Endodermal cell (in vitro differentiated cells): ENCODE measurements around the gene PSENEN. TPM values are rescaled to one million over a fixed set of nuclear protein-coding genes. Genes with fewer than 3 reads are reported as not detected.

Experiments
- DNase-seq: peaks from one replicate; pipeline ENCODE4 v3.0.0-alpha.2; 2017
- H3K27ac ChIP-seq: 2 replicates; pipeline ENCODE4 v1.5.1; 2013; ENCODE audit warnings: mild to moderate bottlenecking, low read depth, low read length, moderate library complexity
- H3K27me3 ChIP-seq: 2 replicates; pipeline ENCODE4 v1.6.1; 2013; ENCODE audit warnings: mild to moderate bottlenecking, low read length, moderate library complexity; ENCODE audit not compliant: insufficient read depth, control insufficient read depth, poor library complexity, severe bottlenecking
- H3K36me3 ChIP-seq: 2 replicates; pipeline ENCODE4 v1.7.0; 2013; ENCODE audit warnings: mild to moderate bottlenecking, low read length, moderate library complexity; ENCODE audit not compliant: control insufficient read depth, insufficient read depth
- H3K4me1 ChIP-seq: one replicate; pipeline ENCODE4 v1.7.0; 2013; ENCODE audit warnings: low read length; ENCODE audit not compliant: control insufficient read depth, insufficient read depth
- H3K4me3 ChIP-seq: 2 replicates; pipeline ENCODE4 v1.5.1; 2013; ENCODE audit warnings: mild to moderate bottlenecking, low read length, moderate library complexity
- H3K9ac ChIP-seq: 2 replicates; pipeline ENCODE4 v1.6.1; 2013; ENCODE audit warnings: mild to moderate bottlenecking, low read length, moderate library complexity; ENCODE audit not compliant: poor library complexity, severe bottlenecking; ENCODE audit errors: extremely low read depth
- H3K9me3 ChIP-seq: 2 replicates; pipeline ENCODE4 v1.6.1; 2013; ENCODE audit warnings: mild to moderate bottlenecking, low read length, moderate library complexity; ENCODE audit not compliant: control insufficient read depth
- H3K27ac Mint-ChIP-seq: 2 replicates; pipeline ENCODE4 v1.8.0; 2020; ENCODE audit warnings: mixed read lengths
- H3K27me3 Mint-ChIP-seq: 2 replicates; pipeline ENCODE4 v1.8.0; 2021; ENCODE audit warnings: mild to moderate bottlenecking, mixed read lengths; ENCODE audit not compliant: insufficient read depth
- H3K36me3 Mint-ChIP-seq: 2 replicates; pipeline ENCODE4 v1.8.0; 2020; ENCODE audit warnings: low read depth, mixed read lengths
- H3K4me1 Mint-ChIP-seq: 2 replicates; pipeline ENCODE4 v1.8.0; 2020; ENCODE audit warnings: mixed read lengths
- H3K4me3 Mint-ChIP-seq: 2 replicates; pipeline ENCODE4 v1.8.0; 2020; ENCODE audit warnings: mild to moderate bottlenecking, moderate library complexity, mixed read lengths
- H3K9me3 Mint-ChIP-seq: 2 replicates; pipeline ENCODE4 v1.8.0; 2020; ENCODE audit warnings: mild to moderate bottlenecking, mixed read lengths
- CTCF ChIP-seq: fragments of 200-600 bp; sonication (generic); conservative IDR thresholded peaks from 2 replicates; pipeline ENCODE4 v1.5.0; 2021; ENCODE audit warnings: antibody characterized with exemption, mild to moderate bottlenecking
- WGBS, 2 experiments: methylation state at CpG; one replicate each; pipeline versions ENCODE4 v1.1.5 to v1.1.7; 2013; ENCODE audit warnings: missing lambda C conversion rate in 2 of 2, mixed read lengths in 1 of 2; ENCODE audit not compliant: insufficient coverage in 1 of 2, insufficient read length in 1 of 2; 5-methylcytosine and 5-hydroxymethylcytosine counted together
- total RNA-seq, 2 donors: library from RNA; stranded (reverse); fragmentation: NEBNext Ultra II Directional in 1 of 2; extraction: Animal tissue kit (Norgen Biotek cat#: 25700) in 1 of 2; gene quantifications; 2 replicates in 1 of 2; 3 replicates in 1 of 2; pipeline ENCODE4 v1.2.1, GENCODE V29; 2021

PSENEN gene
- total RNA-seq, 2 donors from 2014 or later, result 101 to 109 TPM

DNA sequence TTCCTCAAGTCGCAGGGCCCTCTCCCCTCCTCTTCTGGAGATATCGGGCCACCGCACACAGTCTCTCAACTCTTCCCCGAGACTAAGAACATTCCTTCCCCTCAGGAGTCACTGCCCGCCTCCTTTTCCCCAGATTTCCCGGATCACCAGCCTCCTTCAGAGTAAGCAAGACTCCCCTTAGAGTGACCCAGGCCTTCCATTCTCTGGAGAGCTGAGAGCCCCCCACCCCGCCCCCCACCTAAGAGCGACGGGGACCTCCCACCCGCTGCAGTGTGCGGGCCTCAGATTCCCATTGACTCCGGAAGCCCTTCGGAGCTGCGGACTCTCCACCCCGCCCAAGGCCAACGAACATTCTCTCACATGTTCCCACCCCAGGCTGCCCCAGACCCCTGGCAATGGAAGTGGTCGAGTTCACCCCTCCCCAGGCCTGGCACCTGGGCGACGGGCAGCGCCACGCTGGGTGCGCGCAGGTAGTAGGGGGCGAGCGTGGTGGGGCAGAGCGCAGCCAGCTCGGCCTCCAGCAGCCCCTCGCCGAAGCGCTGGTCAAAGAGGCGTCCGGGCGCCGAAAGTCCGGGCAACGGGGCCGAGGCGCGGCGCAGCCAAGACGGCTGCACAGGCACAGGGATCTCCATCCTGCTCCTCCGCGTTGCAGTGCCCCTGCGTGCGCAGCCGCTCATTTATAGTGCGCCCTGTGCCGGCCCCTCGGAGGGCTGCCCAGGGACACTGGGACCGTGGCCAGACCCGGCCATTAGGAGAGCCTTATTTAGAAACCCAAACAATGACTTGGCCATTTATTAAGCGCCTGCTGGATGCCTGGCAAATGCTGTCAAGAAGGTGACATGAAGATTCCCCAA lies 11.2 kb downstream of the PSENEN start, which contains the start of gene HSPB6:
TSS of gene HSPB6 (minus strand) at position 653 of the 854 bp plus-strand sequence. CDS start at position 632, 21 bp downstream.
- H3K9me3 Mint-ChIP-seq, result no peaks in the 10 kb centered on the region
- Histone ChIP-seq H3K36me3 (peaks cover 18% of the 10 kb centered on the region), H3K9ac (no peak within 1 kb of the TSS), H3K4me1 (no peaks in the 10 kb centered on the region), H3K27ac (peak within 1 kb of the TSS; percentile 69), H3K4me3 (peak within 1 kb of the TSS; percentile 100), H3K9me3 (no peaks in the 10 kb centered on the region), H3K27me3 (peaks cover 7% of the 10 kb centered on the region)
- peaks cover 13% of the 10 kb centered on the region for H3K36me3 Mint-ChIP-seq
- peak; percentile 76 for DNase-seq
- H3K4me3 Mint-ChIP-seq, result peak within 1 kb of the TSS; percentile 91
- H3K4me1 Mint-ChIP-seq, result peaks cover 8% of the 10 kb centered on the region
- peak within 1 kb of the TSS; percentile 84 for H3K27ac Mint-ChIP-seq
- WGBS, 2 experiments, result 70 to 79% methylated on average over 23 to 52 of the region's 52 CpGs
- peaks cover 25% of the 10 kb centered on the region for H3K27me3 Mint-ChIP-seq
- TF ChIP-seq CTCF, result no peak

- no peak overlapping the region for H3K9ac ChIP-seq
Measured at GRCh38 chr19:35757231-35757748, 11.8 kb downstream of the PSENEN start.

More at GRCh38 chr19:35757231-35757748, 11.8 kb downstream of the PSENEN start:
- no peak for DNase-seq
- peak overlapping the region; percentile 69 for H3K27ac ChIP-seq
- WGBS, 2 experiments, result 34 to 36% methylated on average over 12 to 19 of the region's 19 CpGs
- H3K4me1 ChIP-seq, result no peaks in the 10 kb centered on the region
- H3K27me3 Mint-ChIP-seq, result peaks cover 25% of the 10 kb centered on the region
- peaks cover 8% of the 10 kb centered on the region for H3K4me1 Mint-ChIP-seq
- peak overlapping the region; percentile 79 for H3K27ac Mint-ChIP-seq
- H3K9me3 Mint-ChIP-seq, result no peaks in the 10 kb centered on the region
- H3K27me3 ChIP-seq, result peaks cover 7% of the 10 kb centered on the region
- H3K4me3 Mint-ChIP-seq, result peak overlapping the region; percentile 91
- H3K36me3 ChIP-seq, result peaks cover 24% of the 10 kb centered on the region
- H3K36me3 Mint-ChIP-seq, result peaks cover 18% of the 10 kb centered on the region
- H3K9me3 ChIP-seq, result no peaks in the 10 kb centered on the region
- no peak for TF ChIP-seq CTCF
- H3K4me3 ChIP-seq, result peak overlapping the region; percentile 100
